HG02870 (cell line): ENCODE data around the gene ALKBH6.
"Not testable (repeated sequence)": the region's sequence is repeated elsewhere in the genome, so short reads cannot be mapped to it uniquely, and the experiment has no call there.

Experiments
- ATAC-seq: cut with Tn5 transposase; IDR thresholded peaks from one replicate; pipeline ENCODE4 v1.9.1; 2021; ENCODE audit warnings: mild to moderate bottlenecking, moderate library complexity; ENCODE audit not compliant: unreplicated experiment

The ALKBH6 gene

DNA sequence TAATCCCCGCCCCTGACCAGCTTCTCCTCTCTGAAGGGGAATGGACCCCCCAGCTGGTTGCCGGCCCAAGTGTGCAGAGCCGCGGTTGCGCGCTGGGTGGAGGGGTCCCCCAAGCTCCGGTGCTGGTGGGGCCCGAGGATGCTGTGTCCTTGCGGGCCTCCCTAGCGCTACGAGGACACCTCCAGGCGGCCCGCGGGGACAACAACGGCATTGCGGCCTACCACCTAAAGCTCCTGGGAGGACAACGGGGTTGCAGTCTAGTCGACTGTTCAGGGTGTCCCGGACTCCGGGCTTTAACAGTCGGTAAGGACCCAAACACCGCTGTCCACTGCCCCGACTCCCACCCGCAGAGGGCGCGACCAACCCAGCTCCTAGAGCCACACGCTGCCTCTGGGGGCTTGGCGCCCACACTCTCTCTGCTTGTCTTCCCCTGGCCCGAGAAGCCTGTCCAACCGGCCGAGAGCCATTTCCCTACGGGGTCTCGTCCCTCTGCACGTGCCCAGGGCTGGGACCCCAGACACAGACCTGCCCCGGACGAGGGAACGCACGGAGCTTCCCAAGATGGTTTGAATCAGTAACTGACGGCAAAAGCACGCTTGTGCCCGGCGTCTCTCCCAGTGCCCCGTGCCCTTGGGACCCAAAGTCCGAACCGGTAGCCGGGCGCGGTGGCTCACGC is 20.0 kb downstream of the ALKBH6 start:
- no peak for ATAC-seq

DNA sequence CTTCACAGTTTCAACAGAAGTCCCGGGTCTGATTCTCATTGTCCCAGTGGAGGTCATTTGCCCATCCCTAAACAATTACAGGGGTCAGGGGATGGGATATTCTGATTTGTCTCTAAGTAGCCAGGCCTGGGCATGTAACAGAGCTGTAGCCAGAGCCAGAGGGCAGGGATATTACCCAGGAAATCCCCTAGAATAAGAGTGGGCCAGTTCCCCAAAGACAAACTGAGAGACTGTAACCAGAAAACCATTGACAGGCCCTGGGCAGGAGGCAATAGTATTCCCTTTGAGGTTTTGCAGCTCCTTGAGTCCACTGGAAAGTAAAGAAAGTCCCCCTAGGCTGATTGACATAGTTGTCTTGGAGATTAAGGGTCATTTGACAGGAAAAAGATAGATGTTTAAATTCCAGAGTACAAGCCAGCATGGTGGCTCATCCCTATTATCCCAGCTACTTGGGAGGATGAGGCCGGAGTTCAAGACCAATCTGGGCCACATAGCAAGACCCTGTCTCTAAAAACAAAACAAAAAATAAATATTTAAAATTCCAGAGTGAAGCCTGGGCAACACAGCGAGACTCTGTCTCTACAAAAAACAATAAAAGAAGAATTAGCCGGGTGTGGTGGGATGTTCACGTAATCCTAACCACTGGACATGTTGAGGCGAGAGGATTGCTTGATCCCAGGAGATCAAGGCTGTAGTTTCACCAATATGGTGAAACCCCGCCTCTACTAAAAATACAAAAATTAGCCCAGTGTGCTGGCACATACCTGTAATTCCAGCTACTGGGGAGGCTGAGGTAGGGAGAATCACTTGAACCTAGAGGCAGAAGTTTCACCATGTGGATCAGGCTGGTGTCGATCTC is 20.9 kb downstream of the ALKBH6 start:
- no peak for ATAC-seq

DNA sequence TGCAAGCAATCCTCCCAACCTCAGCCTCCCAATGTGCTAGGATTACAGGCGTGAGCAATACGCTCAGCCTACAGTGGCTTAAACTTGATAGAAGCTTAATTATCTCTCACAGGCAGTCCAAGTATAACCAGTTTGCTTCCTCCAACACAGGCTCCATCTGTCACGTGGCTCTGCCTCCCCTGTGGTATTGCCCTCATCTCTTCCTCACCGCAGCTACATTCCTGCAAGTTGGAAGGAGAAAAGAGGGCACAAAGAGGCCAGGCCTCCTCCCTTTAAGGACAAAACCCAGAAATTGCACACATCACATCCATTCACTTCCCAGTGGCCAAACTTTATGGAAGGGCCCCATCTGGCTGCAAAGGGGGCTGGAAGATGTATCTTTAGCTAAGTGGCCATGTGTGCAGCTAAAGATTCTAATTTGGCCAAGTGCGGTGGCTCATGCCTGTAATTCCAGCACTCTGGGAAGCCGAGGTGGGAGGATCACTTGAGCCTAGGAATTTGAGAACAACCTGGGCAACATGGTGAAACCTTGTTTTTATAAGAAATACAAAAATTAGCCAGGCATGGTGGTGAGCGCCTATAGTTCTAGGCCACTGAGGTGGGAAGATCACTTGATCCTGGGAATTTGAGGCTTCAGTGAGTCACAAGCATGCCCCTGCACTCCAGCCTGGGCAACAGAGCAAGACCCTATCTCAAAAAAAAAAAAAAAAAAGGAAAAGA is 22.1 kb downstream of the ALKBH6 start:
- no peak for ATAC-seq

DNA sequence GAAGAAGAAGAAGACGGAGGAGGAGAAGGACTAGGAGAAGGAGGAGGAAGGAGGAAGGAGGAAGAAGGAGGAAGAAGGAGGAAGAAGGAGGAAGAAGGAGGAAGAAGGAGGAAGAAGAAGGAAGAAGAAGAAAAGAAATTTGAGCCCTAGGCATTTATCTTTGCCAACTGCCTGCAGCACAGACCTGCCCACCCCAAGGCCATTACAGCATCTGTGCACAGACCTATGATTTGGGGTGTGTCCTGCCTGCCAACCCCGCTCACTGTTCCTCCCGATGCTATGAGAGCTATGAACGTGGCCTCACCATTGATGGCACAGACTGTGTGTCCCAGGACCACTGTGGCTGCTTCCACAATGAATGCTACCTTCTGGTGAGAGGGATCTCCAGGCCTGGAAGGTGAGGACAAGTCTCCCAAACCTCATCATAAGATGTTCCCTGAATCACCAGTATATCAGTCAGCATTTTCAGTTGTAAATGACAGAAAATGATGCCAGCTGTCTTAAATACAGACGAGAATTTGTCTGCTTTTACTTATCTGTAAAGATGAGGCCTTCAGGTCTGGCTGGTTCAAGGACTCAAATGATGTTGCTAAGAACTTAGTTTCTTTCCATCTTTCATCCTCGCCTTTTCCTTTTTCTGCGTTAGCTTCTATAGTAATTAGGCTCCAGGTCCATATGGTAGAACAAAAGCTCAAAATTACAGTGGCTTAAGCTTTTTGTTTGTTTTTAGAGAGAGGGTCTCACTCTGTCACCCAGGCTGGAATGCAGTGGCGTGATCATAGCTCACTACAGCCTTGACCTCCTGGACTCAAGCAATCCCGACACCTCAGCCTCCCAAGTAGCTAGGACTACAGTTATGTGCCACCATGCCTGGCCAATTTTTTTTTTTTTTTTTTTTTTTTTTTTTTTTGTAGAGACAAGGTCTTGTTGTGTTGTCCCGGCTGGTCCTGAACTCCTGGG is 23.0 kb downstream of the ALKBH6 start:
- ATAC-seq, result no peak

DNA sequence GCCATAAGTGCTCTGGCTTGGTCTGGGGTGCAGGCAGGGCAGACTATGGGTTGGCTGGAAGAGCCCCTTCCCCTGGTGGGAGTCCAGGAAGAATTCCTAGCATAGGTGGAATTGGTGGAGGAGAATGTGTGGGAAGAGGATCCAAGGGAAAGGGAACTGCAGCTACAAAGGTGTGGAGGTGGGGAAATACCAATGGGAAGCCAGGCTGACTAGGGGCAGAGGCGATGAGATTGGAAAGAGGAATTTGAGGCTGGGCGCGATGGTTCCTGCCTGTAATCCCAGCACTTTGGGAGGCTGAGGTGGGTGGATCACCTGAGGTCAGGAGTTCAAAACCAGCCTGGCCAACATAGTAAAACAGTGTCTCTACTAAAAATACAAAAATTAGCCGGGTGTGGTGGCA is 23.9 kb downstream of the ALKBH6 start:
- no peak for ATAC-seq

DNA sequence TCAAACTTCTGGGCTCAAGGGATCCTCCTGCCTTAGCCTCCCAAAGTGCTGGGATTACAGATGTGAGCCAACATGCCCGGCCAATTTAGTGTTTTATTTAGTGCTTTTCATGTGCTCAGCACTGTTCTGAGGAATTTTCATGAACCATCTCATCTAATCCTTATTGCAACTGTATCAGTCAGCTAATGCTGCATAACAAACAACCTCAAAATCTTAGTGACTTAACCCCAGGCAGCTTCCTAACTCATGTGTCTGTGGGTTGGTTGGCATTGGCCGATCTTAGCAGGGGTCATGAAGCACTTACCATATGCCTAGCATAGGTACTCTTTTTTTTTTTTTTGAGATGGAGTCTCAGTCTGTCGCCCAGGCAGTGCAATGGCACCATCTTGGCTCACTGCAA is 25.2 kb downstream of the ALKBH6 start:
- ATAC-seq, result no peak

DNA sequence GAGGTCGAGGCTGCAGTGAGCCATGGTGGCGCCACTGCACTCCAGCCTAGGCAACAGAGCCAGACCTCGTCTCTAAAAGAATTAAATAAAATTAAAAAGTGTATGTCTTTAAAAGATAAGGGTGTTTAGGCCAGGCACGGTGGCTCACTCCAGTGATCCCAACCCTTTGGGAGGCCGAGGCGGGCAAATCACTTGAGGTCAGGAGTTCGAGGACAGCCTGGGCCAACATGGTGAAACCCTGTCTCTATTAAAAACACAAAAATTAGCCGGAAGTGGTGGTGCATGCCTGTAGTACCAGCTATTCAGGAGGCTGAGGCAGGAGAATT is 26.5 kb downstream of the ALKBH6 start:
- ATAC-seq, result no peak

DNA sequence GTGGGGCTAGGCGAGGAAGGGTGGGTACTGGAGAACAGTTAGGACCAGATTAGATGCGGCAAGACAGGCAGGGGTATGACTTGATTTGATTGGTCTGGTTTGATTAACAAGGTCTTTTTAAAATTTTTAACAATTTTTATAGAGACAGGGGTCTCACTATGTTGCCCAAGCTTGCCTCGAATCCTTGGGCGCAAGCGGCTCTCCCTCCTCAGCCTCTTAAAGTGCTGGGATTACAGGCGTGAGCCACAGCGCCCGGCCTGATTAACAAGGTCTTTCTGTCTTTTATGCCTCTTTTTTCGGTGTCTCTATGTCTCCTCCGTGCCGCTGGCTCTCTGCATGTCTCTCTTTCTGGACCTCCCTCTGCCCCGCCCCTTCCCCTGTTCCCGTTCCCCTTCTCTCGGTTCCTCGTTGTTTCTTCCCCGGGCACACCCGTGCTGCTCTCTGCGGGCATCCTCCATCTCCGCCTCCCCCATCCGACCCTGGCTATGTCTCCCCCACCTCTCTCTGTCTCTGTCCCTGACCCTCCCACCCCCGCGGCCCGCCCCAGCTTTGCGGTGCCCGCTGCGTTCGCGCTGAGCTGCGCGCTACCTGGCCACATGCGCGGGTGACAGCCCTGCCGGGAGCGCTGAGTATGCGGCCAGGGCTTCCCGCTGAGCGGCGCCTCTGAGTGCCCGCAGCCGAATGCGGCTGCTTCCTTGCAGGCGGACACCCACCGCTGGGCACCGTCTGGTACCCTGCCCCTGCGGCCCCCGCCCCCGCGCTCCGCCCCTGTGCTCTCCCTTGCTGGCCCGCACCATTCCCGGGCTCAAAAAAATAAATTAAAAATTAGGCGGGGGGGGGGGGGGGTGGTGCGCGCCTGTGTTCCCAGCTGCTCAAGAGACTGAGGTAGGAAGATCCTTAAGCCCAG is 27.1 kb downstream of the ALKBH6 start:
- no peak for ATAC-seq

DNA sequence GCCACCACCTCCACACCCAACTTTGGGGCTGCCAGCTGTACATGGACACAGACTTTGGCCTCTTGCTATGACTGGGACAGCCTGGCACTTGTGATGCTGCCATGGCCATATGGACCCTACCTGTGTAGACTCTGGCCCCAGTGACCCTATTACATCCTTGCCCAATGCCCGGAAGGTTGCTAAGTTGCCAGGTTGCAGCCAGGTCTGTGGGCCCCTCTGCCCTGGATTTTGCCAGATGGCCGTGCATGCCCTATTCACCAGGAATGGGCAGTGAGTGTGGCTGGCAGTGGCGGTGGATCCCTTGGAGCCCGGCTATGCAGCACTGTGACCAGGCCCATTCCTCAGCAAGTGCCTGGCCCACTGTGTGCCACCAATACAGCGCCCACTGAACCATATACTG is 27.9 kb downstream of the ALKBH6 start:
- no peak for ATAC-seq

DNA sequence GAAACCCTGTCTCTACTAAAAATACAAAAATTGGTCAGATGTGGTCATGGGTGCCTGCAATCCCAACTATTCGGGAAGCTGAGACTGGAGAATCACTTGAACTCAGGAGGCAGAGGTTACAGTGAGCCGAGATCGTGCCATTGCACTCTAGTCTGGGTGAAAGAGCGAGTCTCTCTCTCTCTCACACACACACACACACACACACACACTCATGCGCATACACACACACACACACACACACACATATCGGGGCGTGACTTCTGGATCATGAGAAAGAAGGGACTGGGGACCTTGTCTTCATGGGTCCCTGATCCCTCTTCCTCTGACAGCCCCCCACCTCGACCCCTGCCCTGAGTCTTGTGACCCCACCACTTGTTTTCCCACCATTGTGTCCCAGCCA is 30.8 kb downstream of the ALKBH6 start:
- no peak for ATAC-seq

DNA sequence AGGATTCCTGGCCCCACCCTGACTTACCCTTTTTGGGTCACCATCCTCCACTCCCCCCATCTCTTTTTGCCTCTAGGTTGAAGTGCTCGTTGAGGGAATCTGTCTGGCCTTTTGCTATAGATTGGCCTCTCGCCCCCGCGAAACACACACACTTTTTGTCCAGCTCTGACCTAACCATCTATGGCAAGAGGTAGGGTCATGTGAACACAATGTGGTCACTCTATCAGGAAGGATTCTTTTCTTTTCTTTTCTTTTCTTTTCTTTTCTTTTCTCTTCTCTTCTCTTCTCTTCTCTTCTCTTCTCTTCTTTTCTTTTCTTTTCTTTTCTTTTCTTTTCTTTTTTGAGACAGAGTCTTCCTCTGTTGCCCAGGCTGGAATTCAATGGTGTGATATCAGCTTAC is 33.0 kb downstream of the ALKBH6 start:
- ATAC-seq, result not testable (repeated sequence)

DNA sequence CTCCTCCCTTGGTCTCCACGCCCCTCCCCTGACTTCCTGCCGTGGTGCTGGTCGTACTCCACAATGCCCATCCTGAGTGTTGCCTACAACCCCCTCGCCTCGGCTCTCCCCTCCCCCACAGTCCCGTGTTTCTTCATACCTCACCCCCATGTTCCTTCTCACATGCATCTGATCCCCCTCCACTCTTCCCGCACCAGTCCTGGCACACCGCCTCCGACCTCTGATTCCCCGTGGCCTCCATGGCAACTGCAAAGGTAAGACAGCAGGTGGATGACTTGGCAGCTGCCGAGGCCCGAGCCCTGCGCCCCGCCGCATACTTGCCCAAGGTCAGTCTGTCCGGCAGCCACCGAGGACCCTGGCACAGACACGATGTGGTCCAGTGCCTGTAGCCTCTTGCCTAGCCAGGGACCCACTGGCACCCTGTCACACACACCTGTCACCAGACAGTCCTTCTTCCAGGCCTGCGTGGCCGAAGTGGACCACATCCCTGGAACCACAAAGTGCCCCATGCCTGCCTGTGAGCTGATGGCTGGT is 35.1 kb downstream of the ALKBH6 start:
- ATAC-seq, result no peak

DNA sequence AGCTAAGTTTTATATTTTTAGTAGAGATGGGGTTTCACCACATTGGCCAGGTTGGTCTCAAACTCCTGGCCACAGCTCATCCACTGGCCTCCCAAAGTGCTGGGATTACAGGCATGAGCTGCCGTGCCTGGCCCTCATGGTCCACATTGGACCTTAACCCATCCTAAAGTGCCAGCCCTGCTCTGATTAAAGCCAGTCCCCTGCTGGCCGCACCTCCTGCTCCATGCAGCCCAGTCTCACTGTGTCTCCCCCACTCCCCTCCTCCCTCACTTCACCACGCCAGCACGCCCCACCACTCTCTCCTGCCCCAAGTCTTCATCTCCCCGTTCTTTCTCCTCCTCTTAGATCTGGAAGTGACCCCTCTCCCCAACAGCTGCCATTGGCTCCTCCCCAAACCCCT is 35.7 kb downstream of the ALKBH6 start:
- ATAC-seq, result no peak

DNA sequence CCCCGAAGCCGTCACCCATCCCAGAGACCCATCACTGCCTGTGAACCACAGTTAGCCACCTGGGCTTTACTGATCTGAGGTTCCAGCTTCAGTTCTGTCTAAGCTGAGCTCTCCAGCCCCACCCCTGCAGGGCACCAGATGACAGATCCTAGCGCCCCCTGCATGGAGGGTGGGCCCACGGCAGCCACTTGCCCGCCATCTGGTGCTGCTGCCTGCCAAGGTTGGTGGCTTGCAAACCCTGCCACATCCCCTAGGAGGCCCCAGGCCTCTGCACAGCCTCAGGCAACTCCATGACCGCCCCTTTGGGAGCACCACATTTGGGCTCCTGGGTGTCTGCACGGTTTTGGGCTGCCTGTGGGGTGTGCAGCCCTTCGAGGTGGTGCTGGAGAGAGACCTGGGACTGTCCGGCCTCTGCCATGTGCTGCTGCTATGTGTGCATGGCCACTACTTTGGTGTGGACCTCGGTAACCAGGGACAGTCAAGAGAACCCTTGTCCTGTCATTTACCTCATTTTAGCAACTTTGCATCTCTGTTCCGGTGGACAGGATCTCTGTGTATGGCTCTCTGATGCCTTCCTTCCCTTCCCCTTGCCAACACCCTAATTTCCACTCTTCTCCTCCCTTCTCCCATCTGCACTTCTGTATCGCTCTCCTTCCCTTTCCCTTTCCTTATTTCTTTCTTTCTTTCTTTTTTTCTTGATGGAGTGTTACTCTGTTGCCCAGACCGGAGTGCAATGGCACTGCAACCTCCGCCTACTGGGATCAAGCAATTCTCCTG is 36.4 kb downstream of the ALKBH6 start:
- no peak for ATAC-seq

DNA sequence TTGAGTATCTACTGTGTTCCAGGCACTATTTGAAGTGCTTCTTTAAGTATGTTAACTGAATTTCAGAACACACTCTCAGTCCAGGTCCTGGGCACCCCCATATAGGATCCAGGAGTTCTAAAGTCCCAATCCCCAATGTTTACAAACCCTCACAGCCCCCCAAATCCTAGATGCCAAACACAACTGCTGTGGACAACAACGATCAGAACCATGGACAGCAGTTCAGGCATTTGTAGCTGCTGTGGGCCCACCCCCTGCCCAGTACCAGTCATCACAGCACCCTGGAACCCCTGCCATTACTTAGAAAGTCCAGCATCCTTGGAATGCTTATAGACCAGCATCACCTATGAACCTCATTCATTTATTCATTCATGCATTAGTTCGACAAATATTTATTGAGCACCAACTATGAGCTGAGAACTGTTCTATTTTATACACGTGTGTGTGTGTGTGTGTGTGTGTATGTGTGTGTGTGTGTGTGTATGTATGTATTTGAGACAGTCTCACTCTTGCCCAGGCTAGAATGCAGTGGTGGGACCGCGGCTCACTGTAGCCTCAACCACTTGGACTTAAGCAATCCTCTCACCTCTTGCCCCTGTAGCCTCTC is 38.3 kb downstream of the ALKBH6 start:
- no peak for ATAC-seq

DNA sequence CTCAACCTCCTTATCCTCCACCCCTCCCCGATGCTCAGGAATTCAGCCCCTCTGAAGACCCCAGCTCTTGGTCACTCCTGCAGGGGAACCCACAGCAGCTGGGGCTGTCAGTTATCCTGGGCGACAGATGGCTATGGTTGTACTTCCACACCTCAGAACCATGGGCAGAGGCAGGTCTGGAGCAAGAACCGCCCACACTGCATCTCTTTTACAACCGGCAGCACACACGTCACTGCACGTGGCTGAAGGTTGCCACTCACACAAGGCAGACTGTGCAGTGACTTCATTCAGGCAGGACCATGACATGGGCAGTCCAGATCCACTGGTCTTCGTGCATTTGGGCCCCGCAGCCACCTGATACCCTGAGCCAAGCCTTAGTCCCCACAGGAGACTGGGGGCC is 40.5 kb downstream of the ALKBH6 start:
- ATAC-seq, result no peak

DNA sequence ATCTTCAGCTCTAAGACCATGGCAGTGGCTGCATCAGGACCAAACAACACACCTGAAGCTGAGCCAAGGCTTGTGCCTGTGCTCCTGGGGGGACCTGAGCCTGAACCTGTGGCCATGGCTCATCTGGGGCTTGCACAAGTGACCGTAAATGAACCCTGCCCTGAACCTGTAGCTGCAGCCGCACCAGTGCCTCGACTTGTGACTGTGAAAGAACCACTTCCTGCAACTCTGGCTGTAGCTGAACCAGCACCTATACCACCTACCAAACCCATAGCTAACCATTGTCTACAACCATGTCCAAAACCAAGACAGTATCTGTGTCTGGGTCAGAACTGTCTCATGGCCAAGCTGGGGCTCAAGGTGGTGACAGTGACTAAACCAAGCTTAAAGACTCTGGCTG is 47.2 kb downstream of the ALKBH6 start:
- no peak for ATAC-seq

DNA sequence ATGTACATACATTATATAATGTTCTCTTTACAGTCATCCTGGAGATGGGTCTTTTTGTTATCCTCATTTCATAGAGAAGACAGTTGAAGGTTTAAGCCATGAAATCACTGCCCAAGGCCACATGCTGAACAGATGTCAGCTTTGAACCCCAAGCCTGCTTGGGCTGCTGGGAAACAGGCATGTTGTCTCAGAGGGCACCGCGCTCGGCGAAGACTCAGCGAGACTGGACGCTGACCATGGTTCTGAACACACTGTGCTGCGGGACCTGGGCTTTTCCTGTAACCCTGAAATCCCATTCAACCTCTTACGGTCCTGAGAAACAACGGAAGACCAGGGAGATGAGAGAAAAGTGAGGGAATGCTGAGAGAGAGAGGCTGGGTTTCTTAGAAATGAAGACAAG is 50.5 kb downstream of the ALKBH6 start:
- no peak for ATAC-seq
